Stomach (tissue), 9 donors: ENCODE results near the gene C1orf122. TPM values are rescaled to one million over a fixed set of nuclear protein-coding genes. Genes with fewer than 3 reads are reported as not detected.

Source experiments
- DNase-seq, 2 donors: peaks; one replicate each; pipeline versions ENCODE4 v3.0.0 to v3.0.0-alpha.2; 2013 to 2019
- H3K27ac ChIP-seq, 5 donors: fragments of 200-600 bp in 4 of 5; sonication (generic) in 4 of 5; one replicate each; pipeline ENCODE4 v1.5.1; 2013 to 2019; ENCODE audit warnings: mild to moderate bottlenecking in 1 of 5, moderate library complexity in 1 of 5
- H3K27me3 ChIP-seq, 3 donors: fragments of 200-600 bp; sonication (generic); one replicate each; pipeline ENCODE4 v1.5.1; 2017 to 2019; ENCODE audit warnings: mixed run types in 1 of 3
- H3K36me3 ChIP-seq, 4 donors: fragments of 200-600 bp; sonication (generic); 1 replicate in 3 of 4; 2 replicates in 1 of 4; pipeline ENCODE4 v1.5.1; 2016 to 2019
- H3K4me1 ChIP-seq, 4 donors: fragments of 200-600 bp; sonication (generic); one replicate each; pipeline ENCODE4 v1.5.1; 2016 to 2019
- H3K4me3 ChIP-seq, 4 donors: fragments of 200-600 bp; sonication (generic) in 3 of 4; one replicate each; pipeline ENCODE4 v1.5.1; 2016 to 2019; ENCODE audit warnings: mild to moderate bottlenecking in 1 of 4
- H3K9me3 ChIP-seq, 4 donors: fragments of 200-600 bp; sonication (generic); one replicate each; pipeline ENCODE4 v1.5.1; 2016 to 2019
- CTCF ChIP-seq, 7 experiments: fragments of 450-650 bp in 4 of 7; fragments of 200-600 bp in 3 of 7; sonication (generic) in 3 of 7; IDR thresholded peaks; one replicate each; pipeline ENCODE4 v1.5.1; 2016 to 2019; ENCODE audit warnings: antibody characterized with exemption in 7 of 7, control low read depth in 2 of 7, mild to moderate bottlenecking in 1 of 7
- EP300 ChIP-seq: sonication (generic); formaldehyde crosslinking; IDR thresholded peaks from one replicate; pipeline ENCODE4 v1.6.1; 2017; ENCODE audit warnings: antibody characterized with exemption
- POLR2A ChIP-seq, 4 donors: fragments of 450-650 bp; IDR thresholded peaks; one replicate each; pipeline ENCODE4 v1.6.1; 2016; ENCODE audit warnings: antibody characterized with exemption in 4 of 4, control low read depth in 2 of 4, mild to moderate bottlenecking in 1 of 4, moderate library complexity in 1 of 4
- POLR2AphosphoS5 ChIP-seq, 3 donors: sonication (generic); formaldehyde crosslinking; IDR thresholded peaks; one replicate each; pipeline ENCODE4 v1.6.1; 2016; ENCODE audit warnings: antibody characterized with exemption in 3 of 3
- WGBS, 5 donors: extraction: QIAGEN DNeasy Blood & Tissue Kit in 3 of 5; methylation state at CpG; one replicate each; pipeline versions ENCODE4 v1.1.5 to v1.1.7; 2013 to 2018; 5-methylcytosine and 5-hydroxymethylcytosine counted together
- intact Hi-C: fragments of 100-400 bp; cut with DNase I; formaldehyde crosslinking; loops from one replicate; pipeline ENCODE4 v1.15.1; 2023; ENCODE audit warnings: low total_unique reads
- polyA plus RNA-seq, 3 donors: library from polyadenylated mRNA; stranded (reverse); fragments of 200-250 nt; gene quantifications; one replicate each; pipeline ENCODE4 v1.2.3, GENCODE V29; 2013
- total RNA-seq, 5 donors: library from RNA; depleted of rRNA; stranded (reverse); fragments of >200 nt; gene quantifications; one replicate each; pipeline versions ENCODE4 v1.1.0 to v1.2.3, GENCODE V29; 2014 to 2016
- donor health status: healthy with polysubstance abuse.
- donor health status: Bipolar disorder and iron deficiency.
- donor health status: healthy.

C1orf122 gene
- total and polyA plus RNA-seq, 8 donors: 7.9 to 193 (median 52.8) TPM

- no peak for DNase-seq
- H3K36me3 ChIP-seq: peaks cover 4 to 33% (median 22%) of the 10 kb centered on the region in 4 donors
- peak overlapping the region in 1 of 5 donors; percentile 49 for H3K27ac ChIP-seq
- no peaks in the 10 kb centered on the region for H3K27me3 ChIP-seq
- peaks cover 0 to 51% (median 21%) of the 10 kb centered on the region in 4 donors for H3K4me1 ChIP-seq
- intact Hi-C loops: no loop called here
- TF ChIP-seq POLR2AphosphoS5 (IDR thresholded peaks at IDR 0.05): no peak
- TF ChIP-seq CTCF (IDR thresholded peaks at IDR 0.05): no peak
- no peak for TF ChIP-seq EP300
- TF ChIP-seq POLR2A (IDR thresholded peaks at IDR 0.05): no peak
- no peak overlapping the region for H3K4me3 ChIP-seq
- no peaks in the 10 kb centered on the region for H3K9me3 ChIP-seq
These were observed 36.9 kb downstream of the C1orf122 start for GRCh38 chr1:37844536-37844935.

- no peaks in the 10 kb centered on the region for H3K9me3 ChIP-seq
- H3K36me3 ChIP-seq: peaks cover 0 to 27% (median 16%) of the 10 kb centered on the region in 4 donors
- H3K4me3 ChIP-seq: no peak overlapping the region
- peak overlapping the region in 1 of 5 donors; percentile 49 for H3K27ac ChIP-seq
- 75 to 89% (median 81%) methylated on average over 5 of the region's 5 CpGs for WGBS, 5 donors
- TF ChIP-seq CTCF (IDR thresholded peaks at IDR 0.05) (no peak), POLR2AphosphoS5 (IDR thresholded peaks at IDR 0.05) (no peak), EP300 (no peak), POLR2A (IDR thresholded peaks at IDR 0.05) (no peak)
- intact Hi-C loops: no loop called here
- H3K4me1 ChIP-seq: peaks cover 5 to 57% (median 21%) of the 10 kb centered on the region in 4 donors
- no peaks in the 10 kb centered on the region for H3K27me3 ChIP-seq
- no peak for DNase-seq
These were observed 37.6 kb downstream of the C1orf122 start for GRCh38 chr1:37845049-37845646.

- Histone ChIP-seq H3K9me3 (no peaks in the 10 kb centered on the region), H3K36me3 (peaks cover 0 to 23% (median 10%) of the 10 kb centered on the region in 4 donors), H3K4me1 (peaks cover 9 to 63% (median 26%) of the 10 kb centered on the region in 4 donors), H3K27ac (peak overlapping the region in 1 of 5 donors; percentile 49), H3K4me3 (no peak overlapping the region), H3K27me3 (no peaks in the 10 kb centered on the region)
- no peak for DNase-seq
- TF ChIP-seq POLR2AphosphoS5 (IDR thresholded peaks at IDR 0.05) (no peak), CTCF (IDR thresholded peaks at IDR 0.05) (no peak), POLR2A (IDR thresholded peaks at IDR 0.05) (no peak), EP300 (no peak)
- intact Hi-C loops: no loop called here
- 64 to 79% (median 72%) methylated on average over 3 of the region's 3 CpGs for WGBS, 5 donors
These were observed 38.2 kb downstream of the C1orf122 start for GRCh38 chr1:37845786-37846185.

GRCh38 chr1:37846647-37847339, 39.2 kb downstream of the C1orf122 start:
- Histone ChIP-seq H3K4me1 (peaks cover 19 to 73% (median 35%) of the 10 kb centered on the region in 4 donors), H3K9me3 (no peaks in the 10 kb centered on the region), H3K27ac (peak overlapping the region in 1 of 5 donors; percentile 43), H3K4me3 (no peak overlapping the region), H3K36me3 (peaks cover 0 to 16% (median 4%) of the 10 kb centered on the region in 4 donors), H3K27me3 (no peaks in the 10 kb centered on the region)
- peak in 1 of 2 donors; percentile 9 for DNase-seq
- intact Hi-C loops: no loop called here
- WGBS, 5 donors: 74 to 87% (median 84%) methylated on average over 4 of the region's 4 CpGs
- TF ChIP-seq CTCF (IDR thresholded peaks at IDR 0.05) (no peak), POLR2AphosphoS5 (IDR thresholded peaks at IDR 0.05) (no peak)
